ENCODE measurements around the gene TRAF3.
"Not testable (repeated sequence)": the region's sequence is repeated elsewhere in the genome, so short reads cannot be mapped to it uniquely, and the experiment has no call there.

TRAF3 gene

GRCh38 chr14:102752239-102752847 is 24.9 kb upstream of the TRAF3 start:
- no peak for DNase-seq (ENCODE audit: low spot score)

DNA sequence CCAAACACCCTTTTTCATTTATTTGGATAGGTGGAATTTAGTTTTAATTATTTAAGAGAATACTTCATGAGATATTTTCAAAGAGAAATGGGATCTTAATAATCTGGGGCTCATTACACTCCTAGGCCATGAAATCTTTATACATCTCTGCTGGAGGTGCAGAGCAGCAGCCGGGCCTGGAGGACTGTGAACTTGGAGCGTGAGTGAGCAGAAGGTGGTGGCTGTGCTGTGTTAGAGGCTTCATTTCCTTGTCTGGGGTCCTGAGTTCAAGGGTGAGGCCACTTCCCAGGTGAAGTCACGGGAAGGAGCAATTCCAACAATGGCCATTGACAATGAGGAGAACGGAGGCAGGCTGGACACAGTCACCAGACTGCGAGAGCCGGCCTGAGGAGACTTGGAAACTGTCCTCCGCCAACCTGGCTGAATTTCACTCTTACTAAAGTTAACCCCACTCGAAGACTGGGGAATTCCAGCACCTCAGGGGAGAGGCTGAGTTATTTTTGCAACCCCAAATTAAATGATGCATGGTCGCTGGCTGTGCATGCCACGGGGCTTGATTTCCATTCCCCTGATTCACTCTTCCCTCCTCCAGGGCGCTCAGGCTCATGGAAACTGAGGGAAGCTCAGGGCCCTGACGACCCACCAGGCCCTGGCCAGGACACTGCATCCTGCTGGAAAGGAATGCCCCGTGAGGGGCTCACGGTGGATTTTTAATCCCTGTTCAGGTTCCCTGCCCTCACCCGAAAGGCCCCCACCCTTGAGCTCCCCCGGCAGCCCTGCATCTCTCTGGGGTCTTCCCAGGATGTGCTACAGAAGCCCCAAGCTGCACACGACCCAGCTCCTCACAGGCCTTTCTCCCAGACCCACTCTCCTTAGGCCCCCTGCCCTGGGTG is 22.6 kb upstream of the TRAF3 start:
- no peak for DNase-seq (ENCODE audit: low spot score)

DNA sequence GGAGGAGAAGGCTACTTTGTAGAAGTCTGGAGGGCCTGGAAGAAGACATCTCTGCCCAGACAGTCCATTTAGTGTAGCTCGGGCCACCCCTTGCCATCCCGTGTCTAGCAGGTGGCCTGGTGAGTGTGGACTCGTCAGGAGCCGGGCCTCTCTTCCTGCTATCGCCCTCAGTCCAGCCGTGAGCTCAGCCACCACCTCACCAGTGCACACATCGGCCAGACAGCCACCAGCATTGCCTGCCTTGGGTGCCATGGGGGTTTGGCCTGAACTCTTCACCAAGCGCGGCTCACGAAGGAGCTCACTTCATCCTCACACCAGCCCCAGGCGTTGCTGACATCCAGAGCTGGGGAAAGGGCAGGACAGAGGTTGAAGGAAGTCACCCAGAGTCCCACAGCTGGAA is 19.6 kb upstream of the TRAF3 start:
- DNase-seq (ENCODE audit: low spot score), result no peak

GRCh38 chr14:102758087-102758486 is 19.2 kb upstream of the TRAF3 start:
- no peak for DNase-seq (ENCODE audit: low spot score)

DNA sequence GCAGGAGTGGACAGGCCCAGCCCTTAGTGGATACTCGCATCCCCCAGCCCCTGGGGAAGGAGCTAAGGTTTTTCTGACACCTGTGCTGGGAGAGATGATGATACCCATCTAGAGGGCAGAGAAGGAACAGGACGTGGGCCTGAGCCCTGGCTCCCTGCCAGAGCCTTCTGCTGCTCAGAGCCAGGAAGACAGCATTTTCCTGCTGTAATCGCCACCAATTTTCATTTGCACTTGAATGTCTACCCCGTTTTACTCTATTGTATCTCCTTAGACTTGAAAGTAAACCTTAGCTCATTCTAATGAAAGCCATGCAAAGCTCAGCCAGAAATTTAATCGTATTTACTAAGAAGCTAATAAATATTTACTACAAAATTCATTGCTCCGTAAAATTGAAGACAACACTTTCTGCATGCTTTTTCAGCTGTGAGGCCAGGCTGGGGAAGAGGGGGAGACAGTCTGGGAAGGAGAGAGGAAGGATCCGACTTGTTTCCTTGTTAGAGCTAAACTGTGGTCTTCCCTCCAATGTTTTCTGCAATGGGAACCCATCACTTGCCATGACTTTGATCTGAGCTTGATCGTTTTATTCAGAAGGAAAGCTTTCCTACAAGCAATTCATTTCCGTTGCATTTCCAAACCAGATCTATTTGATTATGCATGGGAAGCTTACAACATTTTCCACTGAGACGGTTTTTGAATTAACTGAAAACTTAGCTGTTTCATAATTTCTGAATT is 17.6 kb upstream of the TRAF3 start:
- no peak for DNase-seq (ENCODE audit: low spot score)

DNA sequence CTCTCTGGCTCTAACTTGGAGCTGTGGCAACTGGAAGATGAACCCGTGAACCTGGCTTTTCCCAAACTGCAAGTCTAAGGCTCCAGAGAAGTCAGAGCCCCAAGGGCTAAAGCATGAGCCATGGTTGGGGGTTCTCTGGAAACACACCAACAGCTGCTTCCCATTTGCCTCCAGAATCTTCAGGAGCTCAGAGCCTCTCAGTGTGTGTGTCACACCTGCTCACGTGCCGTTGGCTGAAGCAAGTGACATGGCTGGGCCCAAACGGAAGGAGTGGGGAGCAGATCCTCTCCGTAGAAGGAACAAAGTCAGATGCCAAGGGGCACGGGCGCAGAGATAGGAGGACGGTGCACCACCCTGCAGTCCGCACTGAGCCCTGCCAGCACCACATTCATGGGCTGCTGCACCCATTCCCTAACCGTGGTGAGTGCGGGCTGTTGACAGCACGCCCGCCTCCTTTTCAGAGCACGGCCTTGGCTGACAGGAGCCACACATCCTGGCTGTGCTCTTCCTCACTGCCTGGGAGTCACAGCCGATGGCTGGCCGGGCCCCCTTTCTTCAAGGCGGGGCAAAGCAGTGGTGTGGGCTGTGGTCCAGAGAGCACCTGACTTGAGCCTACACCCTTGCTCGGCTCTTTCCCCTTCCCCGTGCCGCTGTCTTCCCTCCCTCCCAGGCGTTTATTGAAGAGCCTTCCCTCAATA is 16.6 kb upstream of the TRAF3 start:
- DNase-seq (ENCODE audit: low spot score), result no peak

DNA sequence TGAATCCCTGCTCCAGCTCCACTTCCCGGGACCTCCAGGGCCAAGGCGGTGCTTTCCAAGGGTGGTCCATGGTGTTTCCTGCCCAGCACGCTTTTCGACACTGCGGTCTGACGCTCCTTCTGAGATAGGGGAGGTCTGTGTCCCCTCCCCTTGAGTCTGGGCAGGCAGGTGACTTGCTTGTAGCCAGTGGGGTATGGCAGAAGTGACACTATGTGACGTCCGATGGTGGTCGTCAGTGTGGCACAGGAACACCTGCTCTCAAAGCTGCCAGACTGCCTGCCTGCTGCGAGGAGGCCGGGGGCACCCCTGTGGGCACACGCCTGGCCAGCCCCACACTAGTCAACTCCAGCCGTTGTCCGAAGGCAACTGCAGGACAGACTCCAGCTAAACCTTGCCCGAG is 16.0 kb upstream of the TRAF3 start:
- DNase-seq (ENCODE audit: low spot score), result no peak

DNA sequence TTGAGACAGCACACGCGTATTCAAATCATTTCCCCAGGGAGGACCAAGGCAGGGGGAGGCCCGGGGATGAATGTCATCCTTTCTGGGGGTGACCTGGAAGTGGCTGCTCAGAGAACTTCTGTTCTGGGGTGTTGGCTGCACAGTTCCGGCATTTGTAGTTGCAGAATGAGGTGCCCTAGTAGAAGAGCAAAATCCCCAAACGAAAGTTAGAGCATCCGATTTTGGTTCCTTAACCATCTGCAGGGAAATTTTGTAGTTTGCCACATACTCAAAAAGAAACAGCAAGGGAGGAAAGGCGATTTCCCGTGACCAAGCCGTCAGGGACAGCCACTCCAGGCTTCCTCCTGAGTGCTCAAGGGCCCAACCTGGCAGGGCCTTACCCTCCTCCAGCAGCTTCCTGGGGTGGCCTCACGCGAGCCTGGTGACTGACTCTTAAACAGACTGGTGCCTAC is 13.0 kb upstream of the TRAF3 start:
- DNase-seq (ENCODE audit: low spot score), result no peak

- DNase-seq (ENCODE audit: low spot score), result not testable (repeated sequence)
Observed at GRCh38 chr14:102765770-102766169, 11.5 kb upstream of the TRAF3 start.

GRCh38 chr14:102768223-102769048 is 8.8 kb upstream of the TRAF3 start:
- peak; percentile 81 for DNase-seq (ENCODE audit: low spot score)

DNA sequence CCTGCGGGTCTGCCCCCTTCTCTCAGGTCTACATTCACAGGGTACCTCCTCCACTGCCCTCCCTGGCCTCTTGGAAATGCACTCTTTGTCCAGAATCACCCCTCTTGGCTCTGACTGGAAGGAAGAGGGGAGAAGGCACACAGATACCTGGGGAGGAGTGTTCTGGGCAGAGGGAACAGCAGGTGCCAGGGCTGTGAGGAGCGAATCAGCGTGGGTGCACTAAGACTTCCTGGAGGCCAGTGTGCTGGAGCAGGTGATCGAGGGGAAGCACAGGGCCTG is 8.3 kb upstream of the TRAF3 start:
- no peak for DNase-seq (ENCODE audit: low spot score)

GRCh38 chr14:102770147-102771123 is 6.8 kb upstream of the TRAF3 start:
- DNase-seq (ENCODE audit: low spot score), result no peak

- DNase-seq (ENCODE audit: low spot score), result no peak
Observed at GRCh38 chr14:102771144-102771543, 6.1 kb upstream of the TRAF3 start.

DNA sequence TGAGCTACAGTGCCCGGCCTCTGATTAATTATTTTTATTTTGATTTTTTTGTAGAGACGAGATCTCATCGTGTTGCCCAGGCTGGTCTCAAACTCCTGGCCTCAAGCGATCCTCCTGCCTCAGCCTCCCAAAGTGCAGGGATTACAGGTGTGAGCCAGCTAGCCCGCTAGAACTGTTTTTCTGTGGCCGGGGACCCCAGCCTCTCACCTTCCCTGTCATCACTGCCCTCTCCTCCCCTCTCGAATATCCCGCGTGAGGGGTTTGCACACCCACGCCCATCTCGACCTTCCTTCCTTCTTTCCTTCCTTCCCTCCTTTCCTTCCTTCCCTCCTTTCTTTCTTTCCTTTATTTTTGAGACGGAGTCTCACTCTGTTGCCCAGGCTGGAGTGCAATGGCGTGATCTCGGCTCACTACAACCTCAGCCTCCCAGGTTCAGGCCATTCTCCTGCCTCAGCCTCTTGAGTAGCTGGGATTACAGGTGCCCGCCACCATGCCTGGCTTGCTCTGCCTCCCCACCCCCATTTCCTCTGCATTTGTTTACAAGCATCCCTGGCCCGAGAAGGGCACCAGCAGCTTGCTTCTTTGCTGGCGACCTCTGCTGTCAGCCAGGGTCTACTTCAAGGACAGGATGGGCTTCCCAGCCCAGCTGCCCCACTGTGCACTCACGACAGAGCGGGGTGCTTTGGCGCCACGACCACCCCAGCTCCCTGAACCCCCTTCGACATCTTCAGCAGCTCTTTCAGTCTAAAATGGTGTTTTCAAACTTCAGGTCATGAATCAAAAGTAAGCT is 4.3 kb upstream of the TRAF3 start:
- DNase-seq (ENCODE audit: low spot score), result peak; percentile 62

GRCh38 chr14:102774391-102775153 is 2.7 kb upstream of the TRAF3 start:
- peak; percentile 76 for DNase-seq (ENCODE audit: low spot score)

DNA sequence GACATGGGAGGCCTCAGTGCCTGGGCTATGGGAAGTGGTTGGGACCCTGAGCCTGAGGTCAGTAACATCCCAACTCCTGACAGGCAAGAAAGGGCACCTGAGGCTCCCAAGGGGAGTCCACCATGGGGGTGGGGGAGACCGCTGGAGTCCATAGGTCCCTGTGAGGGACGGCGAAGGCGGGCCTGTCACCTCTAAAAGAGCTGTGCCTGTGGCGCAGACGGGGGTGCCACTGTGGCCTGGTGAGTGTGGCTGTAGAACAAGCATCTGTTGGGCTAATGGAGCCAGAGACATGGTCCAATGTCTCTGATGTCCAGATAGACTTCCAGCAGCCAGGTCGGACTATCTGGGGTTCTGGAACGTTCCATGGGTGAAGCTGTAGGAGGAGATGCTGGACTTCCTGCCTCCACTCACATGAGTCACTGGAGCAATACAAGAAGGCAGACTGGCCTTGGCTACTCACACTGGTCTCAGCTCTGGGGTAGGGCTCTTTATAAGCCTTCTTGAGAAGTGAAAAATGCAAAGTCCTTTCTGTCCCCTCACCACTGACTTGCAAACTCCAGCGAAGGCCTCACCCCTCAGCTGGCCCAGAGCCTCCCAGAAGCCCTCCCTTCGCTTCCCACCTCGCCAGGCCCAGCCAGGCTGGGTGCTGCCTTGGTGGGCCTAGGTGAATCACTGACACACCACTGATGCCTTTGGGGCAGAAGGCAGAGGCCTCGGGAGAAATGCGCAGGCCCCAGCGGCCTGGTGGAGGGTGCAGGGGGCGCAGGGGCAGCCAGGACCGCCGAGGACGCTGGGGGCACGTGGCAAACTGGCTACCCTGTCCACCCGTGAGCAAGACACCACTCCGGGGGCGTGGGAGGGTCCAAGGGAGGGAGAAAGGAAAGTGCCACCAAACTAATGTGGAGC is 1.1 kb upstream of the TRAF3 start:
- DNase-seq (ENCODE audit: low spot score), result no peak

DNA sequence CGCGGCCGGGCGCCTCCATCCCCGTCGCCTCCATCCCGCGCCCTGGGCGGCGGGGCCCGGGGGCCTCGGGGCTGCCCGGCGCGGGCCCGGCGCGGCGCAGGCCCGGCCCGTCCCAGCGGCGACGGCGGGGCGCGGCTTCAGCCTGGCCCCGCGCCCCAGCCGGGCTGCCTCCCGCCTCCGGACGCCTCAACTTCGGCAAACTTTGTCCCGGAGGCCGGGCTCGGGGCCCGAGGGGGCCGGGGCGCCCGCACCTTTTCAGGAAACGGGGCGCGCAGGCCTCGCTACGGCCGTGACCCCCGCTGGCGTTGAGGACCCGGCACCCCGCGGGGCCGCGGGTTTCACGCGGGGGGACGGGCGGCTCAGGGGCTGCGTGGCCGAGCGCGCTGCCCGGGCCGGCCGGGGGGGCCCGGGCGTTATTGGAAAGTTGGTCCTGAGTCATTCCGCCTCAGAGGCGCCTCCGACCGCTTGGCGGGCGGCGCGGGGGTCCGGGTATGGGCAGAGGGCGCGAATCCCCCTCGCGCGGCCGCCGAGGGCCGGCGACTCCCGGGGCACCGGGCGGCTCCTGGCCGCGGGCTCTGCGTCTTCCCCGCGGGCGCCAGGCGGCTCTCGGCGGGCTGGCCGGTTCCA is 575 bp downstream of the TRAF3 start:
- DNase-seq (ENCODE audit: low spot score), result no peak

Data from germinal center (tissue), 1 donor.